K562 (cell line): ENCODE measurements around the gene PARD3B. TPM values are rescaled to one million over a fixed set of nuclear protein-coding genes. Genes with fewer than 3 reads are reported as not detected.

Experiments used
- ATAC-seq: fragments of 200-7000 bp; cut with Tn5 transposase; 3 replicates; pipeline ENCODE4 v1.9.1; 2020; ENCODE audit warnings: moderate library complexity
- BruUV-seq: library from RNA; stranded (reverse); fragments of 400-500 nt; replicated peaks from 2 replicates; lab custom pipeline; 2021; lab: Mats Ljungman, UMichigan
- CTCF ChIA-PET: fragments of 300-600 bp; formaldehyde crosslinking; extraction: SDS; loops from one replicate; lab custom pipeline; 2021; ENCODE audit warnings: low intra/inter-chr PET ratio; lab: Yijun Ruan, JAX
- POLR2A ChIA-PET: fragments of 300-600, 350-650 bp; sonication (Branson Sonifier 250); formaldehyde crosslinking; extraction: SDS; loops from one replicate; lab custom pipeline; 2021; ENCODE audit warnings: antibody characterized with exemption, inconsistent platforms; lab: Yijun Ruan, JAX
- DNase-seq, 4 experiments: peaks; one replicate each; pipeline versions ENCODE4 v3.0.0 to v3.0.0-alpha.2; 2011 to 2018; ENCODE audit warnings: low spot score in 3 of 4, mixed read lengths in 3 of 4; ENCODE audit errors: extremely low read depth in 1 of 4
- FAIRE-seq: peaks from 2 replicates; lab custom pipeline; 2011; peaks lifted over from hg19 to GRCh38; lab: Jason Lieb, UNC
- H2AFZ ChIP-seq: 2 replicates; pipeline ENCODE4 v1.6.0; 2011; ENCODE audit warnings: low read depth, low read length, control low read depth, inconsistent platforms
- H3K27ac ChIP-seq: fragments of 200-600 bp; 3 replicates; pipeline ENCODE4 v1.8.0; 2011; ENCODE audit warnings: low read depth, mild to moderate bottlenecking, control low read depth, inconsistent platforms, low read length, moderate library complexity, mixed read lengths; ENCODE audit errors: extremely low read depth
- H3K27me3 ChIP-seq, 2 experiments: fragments of 300-600 bp in 1 of 2; 2 replicates in 1 of 2; 3 replicates in 1 of 2; pipeline versions ENCODE4 v1.6.0 to v1.8.0; 2011; ENCODE audit warnings: inconsistent platforms in 2 of 2, low read length in 2 of 2, mild to moderate bottlenecking in 1 of 2, mixed read lengths in 1 of 2, moderate library complexity in 1 of 2; ENCODE audit not compliant: control insufficient read depth in 2 of 2, insufficient read depth in 2 of 2
- H3K36me3 ChIP-seq: fragments of 300-600 bp; 3 replicates; pipeline ENCODE4 v1.8.0; 2011; ENCODE audit warnings: mild to moderate bottlenecking, low read length, inconsistent platforms; ENCODE audit not compliant: control insufficient read depth, insufficient read depth
- H3K4me1 ChIP-seq, 2 experiments: fragments of 200-600 bp in 1 of 2; replicated peaks in 1 of 2; 2 replicates in 1 of 2; 3 replicates in 1 of 2; pipeline versions ENCODE4 v1.5.1 to v1.8.0; 2011; ENCODE audit warnings: inconsistent platforms in 2 of 2, low read length in 2 of 2, mild to moderate bottlenecking in 1 of 2, mixed read lengths in 1 of 2, moderate library complexity in 1 of 2; ENCODE audit not compliant: control insufficient read depth in 2 of 2, insufficient read depth in 2 of 2
- H3K4me2 ChIP-seq: 2 replicates; pipeline ENCODE4 v1.6.1; 2011; ENCODE audit warnings: low read length, control low read depth, inconsistent platforms, mixed read lengths; ENCODE audit not compliant: insufficient read depth
- H3K4me3 ChIP-seq: fragments of 200-600 bp; sonication (generic), shearing (Covaris generic); 2 replicates; pipeline ENCODE4 v1.5.1; 2016; ENCODE audit warnings: control low read depth, inconsistent platforms
- H3K79me2 ChIP-seq: fragments of 200-600 bp; 3 replicates; pipeline ENCODE4 v1.8.0; 2011; ENCODE audit warnings: low read length, inconsistent platforms; ENCODE audit not compliant: control insufficient read depth, insufficient read depth
- H3K9ac ChIP-seq, 2 experiments: 2 replicates each; pipeline versions ENCODE4 v1.6.0 to v1.6.1; 2011; ENCODE audit warnings: low read depth in 2 of 2, low read length in 2 of 2, control low read depth in 1 of 2, inconsistent platforms in 1 of 2, mild to moderate bottlenecking in 1 of 2, mixed read lengths in 1 of 2; ENCODE audit not compliant: insufficient read depth in 1 of 2
- H3K9me1 ChIP-seq: one replicate; pipeline ENCODE4 v1.6.0; 2011; ENCODE audit warnings: inconsistent platforms, mild to moderate bottlenecking, low read length, moderate library complexity; ENCODE audit not compliant: control insufficient read depth, insufficient read depth
- H3K9me3 ChIP-seq: replicated peaks from 2 replicates; pipeline ENCODE4 v1.5.1; 2011; ENCODE audit warnings: low read depth, low read length, inconsistent platforms; ENCODE audit not compliant: control insufficient read depth, insufficient read depth
- H4K20me1 ChIP-seq: replicated peaks from 2 replicates; pipeline ENCODE4 v1.6.1; 2011; ENCODE audit warnings: low read length, inconsistent platforms, mixed read lengths; ENCODE audit not compliant: control insufficient read depth, insufficient read depth
- ETV1 ChIP-seq: fragments of 450-650 bp; conservative IDR thresholded peaks from 2 replicates; pipeline ENCODE4 v1.6.1; 2016; ENCODE audit warnings: missing genetic modification characterization, control low read depth, low read depth, missing compliant biosample characterization
- NUFIP1 ChIP-seq: fragments of 450-650 bp; IDR thresholded peaks from 2 replicates; pipeline ENCODE4 v1.6.1; 2018; ENCODE audit not compliant: partially characterized antibody
- TCF3 ChIP-seq: sonication (generic); formaldehyde crosslinking; IDR thresholded peaks from 2 replicates; pipeline ENCODE4 v1.4.0; 2020; ENCODE audit warnings: mild to moderate bottlenecking, missing genetic modification reagents
- TCF7 ChIP-seq: sonication (generic); IDR thresholded peaks from 2 replicates; pipeline ENCODE4 v1.6.1; 2016; ENCODE audit warnings: antibody characterized with exemption, borderline replicate concordance
- WGBS: fragments of 100-300 bp; shearing (Covaris generic); methylation state at CpG from one replicate; pipeline ENCODE4 v1.1.6; 2016; ENCODE audit warnings: low coverage, mixed read lengths; ENCODE audit not compliant: insufficient coverage; ENCODE audit errors: missing lambda C conversion rate; 5-methylcytosine and 5-hydroxymethylcytosine counted together
- in situ Hi-C: fragments of 300-500 bp; cut with MboI; formaldehyde crosslinking; loops from 4 replicates; pipeline ENCODE4 v1.15.0; 2018; ENCODE audit warnings: inconsistent platforms, mixed read lengths
- intact Hi-C: fragments of 100-400 bp; cut with micrococcal nuclease; formaldehyde crosslinking; loops from 2 replicates; pipeline ENCODE4 v1.14.2; 2022
- polyA plus RNA-seq, 8 experiments: library from polyadenylated mRNA; depleted of rRNA in 4 of 8; stranded (reverse) in 5 of 8; unstranded in 3 of 8; fragments of >200 nt; fragmentation: Nextera tagmentation in 2 of 8; fragmentation: Illumina TruSeq in 1 of 8; extraction: Ambion mirVana in 2 of 8; extraction: Trizol in 1 of 8; gene quantifications; 2 replicates each; pipeline versions ENCODE4 v1.2.1 to v1.2.3, GENCODE V29; 2011 to 2014; ENCODE audit warnings: inconsistent platforms in 1 of 8, missing spikeins in 1 of 8
- total RNA-seq, 7 experiments: library from RNA; depleted of rRNA in 6 of 7; stranded (reverse); fragments of >200 nt in 6 of 7; fragmentation: Illumina TruSeq in 2 of 7; extraction: Trizol in 2 of 7; gene quantifications; 2 replicates each; pipeline versions ENCODE4 v1.2.1 to v1.2.3, GENCODE V29; 2011 to 2021; ENCODE audit warnings: low replicate concordance in 1 of 7
- TF ChIP-seq, protein P1 (sequence below): sonication (generic); formaldehyde crosslinking; IDR thresholded peaks from 2 replicates; pipeline ENCODE4 v1.8.1; 2023; ENCODE audit warnings: mild to moderate bottlenecking, missing genetic modification reagents
- TF ChIP-seq, protein P2 (sequence below): fragments of 250-450 bp; sonication (Bioruptor Pico); IDR thresholded peaks from 2 replicates; pipeline ENCODE4 v1.4.0; 2020; ENCODE audit warnings: mild to moderate bottlenecking, moderate library complexity, borderline replicate concordance
- TF ChIP-seq, protein P3 (sequence below): sonication (generic); formaldehyde crosslinking; IDR thresholded peaks from 2 replicates; pipeline ENCODE4 v1.8.1; 2022; ENCODE audit warnings: missing genetic modification reagents

The PARD3B gene
- total and polyA plus RNA-seq, 9 of the 15 experiments (the other 6 are each of a cell fraction or from before 2014, with no cell fraction given), result 0.15 to 3.0 (median 1.1) TPM

GRCh38 chr2:204900910-204901309 is 355.6 kb downstream of the PARD3B start:
- no CpG with 5 or more reads among the region's 1 CpG for WGBS
- TF ChIP-seq ETV1 (tag), result no peak
- TF ChIP-seq, protein P1, sequence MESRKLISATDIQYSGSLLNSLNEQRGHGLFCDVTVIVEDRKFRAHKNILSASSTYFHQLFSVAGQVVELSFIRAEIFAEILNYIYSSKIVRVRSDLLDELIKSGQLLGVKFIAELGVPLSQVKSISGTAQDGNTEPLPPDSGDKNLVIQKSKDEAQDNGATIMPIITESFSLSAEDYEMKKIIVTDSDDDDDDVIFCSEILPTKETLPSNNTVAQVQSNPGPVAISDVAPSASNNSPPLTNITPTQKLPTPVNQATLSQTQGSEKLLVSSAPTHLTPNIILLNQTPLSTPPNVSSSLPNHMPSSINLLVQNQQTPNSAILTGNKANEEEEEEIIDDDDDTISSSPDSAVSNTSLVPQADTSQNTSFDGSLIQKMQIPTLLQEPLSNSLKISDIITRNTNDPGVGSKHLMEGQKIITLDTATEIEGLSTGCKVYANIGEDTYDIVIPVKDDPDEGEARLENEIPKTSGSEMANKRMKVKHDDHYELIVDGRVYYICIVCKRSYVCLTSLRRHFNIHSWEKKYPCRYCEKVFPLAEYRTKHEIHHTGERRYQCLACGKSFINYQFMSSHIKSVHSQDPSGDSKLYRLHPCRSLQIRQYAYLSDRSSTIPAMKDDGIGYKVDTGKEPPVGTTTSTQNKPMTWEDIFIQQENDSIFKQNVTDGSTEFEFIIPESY (CRISPR knock-in tag), result no peak
- TF ChIP-seq TCF7, result no peak
- TF ChIP-seq, protein P2, sequence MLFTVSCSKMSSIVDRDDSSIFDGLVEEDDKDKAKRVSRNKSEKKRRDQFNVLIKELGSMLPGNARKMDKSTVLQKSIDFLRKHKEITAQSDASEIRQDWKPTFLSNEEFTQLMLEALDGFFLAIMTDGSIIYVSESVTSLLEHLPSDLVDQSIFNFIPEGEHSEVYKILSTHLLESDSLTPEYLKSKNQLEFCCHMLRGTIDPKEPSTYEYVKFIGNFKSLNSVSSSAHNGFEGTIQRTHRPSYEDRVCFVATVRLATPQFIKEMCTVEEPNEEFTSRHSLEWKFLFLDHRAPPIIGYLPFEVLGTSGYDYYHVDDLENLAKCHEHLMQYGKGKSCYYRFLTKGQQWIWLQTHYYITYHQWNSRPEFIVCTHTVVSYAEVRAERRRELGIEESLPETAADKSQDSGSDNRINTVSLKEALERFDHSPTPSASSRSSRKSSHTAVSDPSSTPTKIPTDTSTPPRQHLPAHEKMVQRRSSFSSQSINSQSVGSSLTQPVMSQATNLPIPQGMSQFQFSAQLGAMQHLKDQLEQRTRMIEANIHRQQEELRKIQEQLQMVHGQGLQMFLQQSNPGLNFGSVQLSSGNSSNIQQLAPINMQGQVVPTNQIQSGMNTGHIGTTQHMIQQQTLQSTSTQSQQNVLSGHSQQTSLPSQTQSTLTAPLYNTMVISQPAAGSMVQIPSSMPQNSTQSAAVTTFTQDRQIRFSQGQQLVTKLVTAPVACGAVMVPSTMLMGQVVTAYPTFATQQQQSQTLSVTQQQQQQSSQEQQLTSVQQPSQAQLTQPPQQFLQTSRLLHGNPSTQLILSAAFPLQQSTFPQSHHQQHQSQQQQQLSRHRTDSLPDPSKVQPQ, result no peak
- no peak for TF ChIP-seq TCF3
- no peak for TF ChIP-seq NUFIP1
- TF ChIP-seq, protein P3, sequence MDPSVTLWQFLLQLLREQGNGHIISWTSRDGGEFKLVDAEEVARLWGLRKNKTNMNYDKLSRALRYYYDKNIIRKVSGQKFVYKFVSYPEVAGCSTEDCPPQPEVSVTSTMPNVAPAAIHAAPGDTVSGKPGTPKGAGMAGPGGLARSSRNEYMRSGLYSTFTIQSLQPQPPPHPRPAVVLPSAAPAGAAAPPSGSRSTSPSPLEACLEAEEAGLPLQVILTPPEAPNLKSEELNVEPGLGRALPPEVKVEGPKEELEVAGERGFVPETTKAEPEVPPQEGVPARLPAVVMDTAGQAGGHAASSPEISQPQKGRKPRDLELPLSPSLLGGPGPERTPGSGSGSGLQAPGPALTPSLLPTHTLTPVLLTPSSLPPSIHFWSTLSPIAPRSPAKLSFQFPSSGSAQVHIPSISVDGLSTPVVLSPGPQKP, result no peak
- no peaks in the 10 kb centered on the region for H3K36me3 ChIP-seq
- no peak for ATAC-seq
- H3K4me2 ChIP-seq, result no peak overlapping the region
- ChIA-PET POLR2A (no interaction called here), CTCF (no interaction called here)
- H3K4me1 ChIP-seq, result no peaks in the 10 kb centered on the region; a peak in 1 of 5 replicates
- no peaks in the 10 kb centered on the region for H3K27me3 ChIP-seq
- H3K9me1 ChIP-seq, result no peaks in the 10 kb centered on the region
- DNase-seq, result no peak
- no peak overlapping the region for H3K27ac ChIP-seq
- no peak overlapping the region for H2AFZ ChIP-seq
- FAIRE-seq, result no peak
- no peaks in the 10 kb centered on the region for H3K9me3 ChIP-seq
- H3K4me3 ChIP-seq, result no peak overlapping the region
- no peak overlapping the region for H3K9ac ChIP-seq
- in situ Hi-C loops, result no loop called here
- intact Hi-C loops, result no loop called here
- H3K79me2 ChIP-seq, result no peaks in the 10 kb centered on the region
- BruUV-seq, result no TSS peak
- H4K20me1 ChIP-seq, result no peaks in the 10 kb centered on the region
